GM12878 (cell line): Measurements from ENCODE around the gene CHRNA5. TPM values are rescaled to one million over a fixed set of nuclear protein-coding genes. Genes with fewer than 3 reads are reported as not detected.
"Not testable (repeated sequence)": the region's sequence is repeated elsewhere in the genome, so short reads cannot be mapped to it uniquely, and the experiment has no call there.

Experiments
- ATAC-seq: fragments of 200-7000 bp; cut with Tn5 transposase; 3 replicates; pipeline ENCODE4 v1.9.1; 2020; ENCODE audit warnings: mild to moderate bottlenecking, moderate library complexity
- BruUV-seq: library from RNA; stranded (reverse); fragments of 400-500 nt; replicated peaks from 2 replicates; lab custom pipeline; 2021; lab: Mats Ljungman, UMichigan
- CTCF ChIA-PET: fragments of 300-600 bp; sonication (Branson Sonifier 250); formaldehyde crosslinking; extraction: SDS; loops from one replicate; lab custom pipeline; 2021; ENCODE audit warnings: inconsistent platforms; lab: Yijun Ruan, JAX
- POLR2A ChIA-PET: fragments of 350-600 bp; formaldehyde crosslinking; extraction: SDS; loops from one replicate; lab custom pipeline; 2021; ENCODE audit warnings: inconsistent platforms; lab: Charles Lee
- RAD21 ChIA-PET: fragments of 300-600 bp; sonication (Branson Sonifier 250); formaldehyde crosslinking; loops from one replicate; lab custom pipeline; 2023; ENCODE audit warnings: antibody characterized with exemption; ENCODE audit not compliant: unreplicated experiment; lab: Charles Lee
- SMC1A ChIA-PET: fragments of 300-600 bp; sonication (Branson Sonifier 250); formaldehyde crosslinking; loops from one replicate; lab custom pipeline; 2023; ENCODE audit not compliant: unreplicated experiment, uncharacterized antibody; lab: Charles Lee
- DNase-seq: peaks from one replicate; pipeline ENCODE4 v3.0.0-alpha.2; 2011; ENCODE audit warnings: low read depth, low spot score
- FAIRE-seq: peaks from 3 replicates; lab custom pipeline; 2011; peaks lifted over from hg19 to GRCh38; lab: Jason Lieb, UNC
- H2AFZ ChIP-seq: 2 replicates; pipeline ENCODE4 v1.6.0; 2011; ENCODE audit warnings: low read depth, low read length, control low read depth; ENCODE audit not compliant: control insufficient read depth
- H3K27ac ChIP-seq: 2 replicates; pipeline ENCODE4 v1.5.1; 2011; ENCODE audit warnings: control low read depth; ENCODE audit not compliant: control insufficient read depth, insufficient read depth
- H3K27me3 ChIP-seq, 2 experiments: replicated peaks in 1 of 2; 2 replicates each; pipeline versions ENCODE4 v1.6.0 to v1.6.1; 2011; ENCODE audit warnings: low read length in 1 of 2; ENCODE audit not compliant: control insufficient read depth in 2 of 2, insufficient read depth in 2 of 2
- H3K36me3 ChIP-seq, 2 experiments: 2 replicates each; pipeline ENCODE4 v1.5.1; 2011; ENCODE audit warnings: low read length in 1 of 2; ENCODE audit not compliant: control insufficient read depth in 2 of 2, insufficient read depth in 2 of 2
- H3K4me1 ChIP-seq: 2 replicates; pipeline ENCODE4 v1.6.1; 2011; ENCODE audit warnings: mild to moderate bottlenecking, low read length, moderate library complexity, mixed read lengths; ENCODE audit not compliant: control insufficient read depth, insufficient read depth
- H3K4me2 ChIP-seq: 2 replicates; pipeline ENCODE4 v1.6.0; 2011; ENCODE audit warnings: control low read depth; ENCODE audit not compliant: control insufficient read depth, insufficient read depth
- H3K4me3 ChIP-seq: fragments of 200-600 bp; sonication (generic); 2 replicates; pipeline ENCODE4 v1.5.1; 2016
- H3K79me2 ChIP-seq: 2 replicates; pipeline ENCODE4 v1.6.0; 2011; ENCODE audit warnings: low read length; ENCODE audit not compliant: control insufficient read depth, insufficient read depth
- H3K9ac ChIP-seq: 2 replicates; pipeline ENCODE4 v1.8.0; 2011; ENCODE audit warnings: low read length, control low read depth, mixed read lengths; ENCODE audit not compliant: control insufficient read depth, insufficient read depth
- H3K9me3 ChIP-seq: replicated peaks from 3 replicates; pipeline ENCODE4 v1.5.1; 2011; ENCODE audit warnings: mild to moderate bottlenecking, low read length; ENCODE audit not compliant: control insufficient read depth, insufficient read depth
- H4K20me1 ChIP-seq: 2 replicates; pipeline ENCODE4 v1.6.0; 2011; ENCODE audit not compliant: control insufficient read depth, insufficient read depth
- BHLHE40 ChIP-seq, 2 experiments: fragments of 450-650 bp in 1 of 2; IDR thresholded peaks; 2 replicates each; pipeline ENCODE4 v1.6.1; 2011 to 2017; ENCODE audit warnings: low read depth in 2 of 2, borderline replicate concordance in 1 of 2, improper control_type of control experiment in 1 of 2, low read length in 1 of 2, mild to moderate bottlenecking in 1 of 2
- CHD4 ChIP-seq: fragments of 200-600 bp; sonication (generic); IDR thresholded peaks from 2 replicates; pipeline ENCODE4 v1.6.1; 2016; ENCODE audit warnings: mild to moderate bottlenecking
- CTCF ChIP-seq, 3 experiments: IDR thresholded peaks in 2 of 3; conservative IDR thresholded peaks in 1 of 3; 2 replicates each; pipeline ENCODE4 v1.5.1; 2011; ENCODE audit warnings: low read depth in 3 of 3, low read length in 3 of 3, mild to moderate bottlenecking in 3 of 3, control low read depth in 2 of 3, moderate library complexity in 2 of 3, inconsistent platforms in 1 of 3, mixed read lengths in 1 of 3; ENCODE audit not compliant: control insufficient read depth in 2 of 3, insufficient read depth in 1 of 3; ENCODE audit errors: extremely low read depth in 1 of 3
- KLF5 ChIP-seq: fragments of 450-650 bp; IDR thresholded peaks from 2 replicates; pipeline ENCODE4 v1.6.1; 2014; ENCODE audit warnings: mild to moderate bottlenecking; ENCODE audit not compliant: partially characterized antibody
- MEF2A ChIP-seq: IDR thresholded peaks from 2 replicates; pipeline ENCODE4 v1.6.1; 2011; ENCODE audit warnings: low read depth, mild to moderate bottlenecking, low read length, moderate library complexity; ENCODE audit not compliant: insufficient read depth
- NR2F1 ChIP-seq: fragments of 450-650 bp; conservative IDR thresholded peaks from 2 replicates; pipeline ENCODE4 v1.6.1; 2017; ENCODE audit warnings: mild to moderate bottlenecking
- NRF1 ChIP-seq: conservative IDR thresholded peaks from 2 replicates; pipeline ENCODE4 v1.6.1; 2011; ENCODE audit warnings: mild to moderate bottlenecking, low read depth, low read length, improper control_type of control experiment
- RFX5 ChIP-seq: IDR thresholded peaks from 2 replicates; pipeline ENCODE4 v1.6.1; 2011; ENCODE audit warnings: low read depth, low read length, improper control_type of control experiment
- SIX5 ChIP-seq: IDR thresholded peaks from 2 replicates; pipeline ENCODE4 v1.6.1; 2011; ENCODE audit warnings: mild to moderate bottlenecking, low read depth, low read length, moderate library complexity; ENCODE audit not compliant: severe bottlenecking
- SMC3 ChIP-seq: IDR thresholded peaks from 2 replicates; pipeline ENCODE4 v1.6.1; 2011; ENCODE audit warnings: low read length, improper control_type of control experiment, borderline replicate concordance
- TBL1XR1 ChIP-seq: IDR thresholded peaks from 2 replicates; pipeline ENCODE4 v1.6.1; 2012; ENCODE audit warnings: low read depth, low read length, improper control_type of control experiment
- WRNIP1 ChIP-seq: IDR thresholded peaks from 2 replicates; pipeline ENCODE4 v1.6.1; 2011; ENCODE audit warnings: low read depth, low read length, improper control_type of control experiment, borderline replicate concordance
- WGBS: methylation state at CpG from one replicate; pipeline ENCODE4 v1.1.6; 2016; ENCODE audit warnings: low lambda C conversion rate; ENCODE audit not compliant: insufficient replicate concordance, insufficient coverage; ENCODE audit errors: missing lambda C conversion rate; 5-methylcytosine and 5-hydroxymethylcytosine counted together
- in situ Hi-C: fragments of 300-500 bp; cut with MboI; formaldehyde crosslinking; loops from 9 replicates; pipeline ENCODE4 v1.14.3; 2018; ENCODE audit warnings: mixed read lengths
- intact Hi-C: fragments of 100-400 bp; cut with micrococcal nuclease; formaldehyde crosslinking; loops from one replicate; pipeline ENCODE4 v1.14.2; 2022; ENCODE audit not compliant: unreplicated experiment
- polyA plus RNA-seq, 11 experiments: library from polyadenylated mRNA; depleted of rRNA in 4 of 11; unstranded in 6 of 11; stranded (reverse) in 5 of 11; fragments of >200 nt; fragmentation: Nextera tagmentation in 4 of 11; fragmentation: Illumina TruSeq in 1 of 11; extraction: Ambion mirVana in 4 of 11; extraction: Trizol in 1 of 11; gene quantifications; 1 replicate in 1 of 11; 2 replicates in 10 of 11; pipeline versions ENCODE4 v1.2.1 to v1.2.3, GENCODE V29; 2011 to 2016; ENCODE audit warnings: inconsistent platforms in 2 of 11, missing spikeins in 2 of 11, low read depth in 1 of 11
- total RNA-seq, 4 experiments: library from RNA; depleted of rRNA in 3 of 4; stranded (reverse); fragments of >200 nt in 3 of 4; fragmentation: Illumina TruSeq in 1 of 4; extraction: Trizol in 1 of 4; gene quantifications; 2 replicates each; pipeline versions ENCODE4 v1.2.1 to v1.2.3, GENCODE V29; 2013 to 2021
- TF ChIP-seq, protein P1 (sequence below): IDR thresholded peaks from 2 replicates; pipeline ENCODE4 v1.6.1; 2011; ENCODE audit warnings: low read depth, low read length, improper control_type of control experiment, borderline replicate concordance

The CHRNA5 gene
- total and polyA plus RNA-seq, 10 of the 15 experiments (the other 5 are each of a cell fraction or from before 2014, with no cell fraction given) = 0.74 to 21.4 (median 12.7) TPM

DNA sequence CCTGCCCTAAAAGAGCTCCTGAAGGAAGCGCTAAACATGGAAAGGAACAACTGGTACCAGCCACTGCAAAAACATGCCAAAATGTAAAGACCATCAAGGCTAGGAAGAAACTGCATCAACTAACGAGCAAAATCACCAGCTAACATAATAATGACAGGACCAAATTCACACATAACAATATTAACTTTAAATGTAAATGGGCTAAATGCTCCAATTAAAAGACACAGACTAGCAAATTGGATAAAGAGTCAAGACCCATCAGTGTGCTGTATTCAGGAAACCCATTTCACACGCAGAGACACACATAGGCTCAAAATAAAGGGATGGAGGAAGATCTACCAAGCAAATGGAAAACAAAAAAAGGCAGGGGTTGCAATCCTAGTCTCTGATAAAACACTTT, 44.2 kb downstream of the CHRNA5 start:
- H3K36me3 ChIP-seq, ATAC-seq, H3K4me2 ChIP-seq, DNase-seq, H3K9ac ChIP-seq, CTCF ChIA-PET, FAIRE-seq, BruUV-seq, SMC1A ChIA-PET, intact Hi-C loops, H4K20me1 ChIP-seq, H3K27ac ChIP-seq, H2AFZ ChIP-seq, H3K4me1 ChIP-seq, H3K9me3 ChIP-seq, H3K27me3 ChIP-seq, RAD21 ChIA-PET, H3K4me3 ChIP-seq, H3K79me2 ChIP-seq, in situ Hi-C loops, POLR2A ChIA-PET: not testable (repeated sequence)
- WGBS = 35% methylated on average over 3 of the region's 3 CpGs

DNA sequence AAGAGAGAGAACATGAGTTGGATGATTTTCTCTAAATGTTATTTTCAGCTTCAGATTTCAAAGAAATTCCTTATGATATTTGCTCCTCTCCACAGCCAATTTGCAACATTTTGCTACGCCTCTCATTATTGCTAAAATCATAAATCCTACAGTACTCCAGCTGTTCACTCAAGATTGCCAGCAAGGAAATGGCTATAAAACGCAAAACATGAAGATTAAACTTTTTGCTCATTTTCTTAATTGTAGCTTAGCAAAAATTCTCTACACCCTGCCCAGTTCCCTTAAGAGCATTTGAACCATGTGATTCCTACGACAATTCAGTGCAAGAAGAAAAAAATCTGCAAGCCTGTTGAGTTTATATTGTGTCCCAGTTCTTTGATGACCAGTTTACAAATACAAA, 48.7 kb downstream of the CHRNA5 start:
- no peak overlapping the region for H3K4me2 ChIP-seq
- H4K20me1 ChIP-seq = no peaks in the 10 kb centered on the region
- no peaks in the 10 kb centered on the region for H3K79me2 ChIP-seq
- H3K27ac ChIP-seq = no peak overlapping the region
- in situ Hi-C loops (no loop called here), intact Hi-C loops (no loop called here)
- H3K27me3 ChIP-seq = peaks cover 0 to 4% of the 10 kb centered on the region in 2 experiments; a peak in 2 of 4 replicates
- no peak for DNase-seq
- FAIRE-seq = no peak
- no peak overlapping the region for H3K9ac ChIP-seq
- H2AFZ ChIP-seq = no peak overlapping the region
- no peaks in the 10 kb centered on the region for H3K36me3 ChIP-seq
- no peaks in the 10 kb centered on the region for H3K9me3 ChIP-seq
- CTCF ChIA-PET = interaction anchor here (0.6 to 1.3 kb wide), 4 partner anchors 24 to 314 kb away, joined by 3 to 4 read pairs (median 4); partner anchors contain the start of gene SKIC8
- H3K4me1 ChIP-seq = no peaks in the 10 kb centered on the region
- H3K4me3 ChIP-seq = no peak overlapping the region
- TF ChIP-seq MEF2A (no peak), CTCF (IDR thresholded peaks at IDR 0.05 in 2 of 3, conservative IDR thresholded peaks at IDR 0.05 in 1 of 3; ENCODE audit: control insufficient read depth in 2 of 3, extremely low read depth in 1 of 3, insufficient read depth in 1 of 3, low read depth in 3 of 3, low read length in 3 of 3) (no peak), SIX5 (no peak), NR2F1 (no peak), KLF5 (no peak), CHD4 (no peak), BHLHE40 (IDR thresholded peaks at IDR 0.05; ENCODE audit: borderline replicate concordance in 1 of 2, low read depth in 2 of 2, low read length in 1 of 2) (no peak), SMC3 (no peak), WRNIP1 (no peak), NRF1 (no peak), TBL1XR1 (no peak), RFX5 (no peak)
- TF ChIP-seq, protein P1, sequence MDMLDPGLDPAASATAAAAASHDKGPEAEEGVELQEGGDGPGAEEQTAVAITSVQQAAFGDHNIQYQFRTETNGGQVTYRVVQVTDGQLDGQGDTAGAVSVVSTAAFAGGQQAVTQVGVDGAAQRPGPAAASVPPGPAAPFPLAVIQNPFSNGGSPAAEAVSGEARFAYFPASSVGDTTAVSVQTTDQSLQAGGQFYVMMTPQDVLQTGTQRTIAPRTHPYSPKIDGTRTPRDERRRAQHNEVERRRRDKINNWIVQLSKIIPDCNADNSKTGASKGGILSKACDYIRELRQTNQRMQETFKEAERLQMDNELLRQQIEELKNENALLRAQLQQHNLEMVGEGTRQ = no peak
- BruUV-seq = no TSS peak
- no peak for ATAC-seq
- SMC1A ChIA-PET = interaction anchor here (1.1 kb wide), 1 partner anchor 10 kb away, joined by 3 read pairs; no protein-coding TSS in a partner anchor
- POLR2A ChIA-PET = no interaction called here
- RAD21 ChIA-PET = no interaction called here
- WGBS = 30% methylated on average over 3 of the region's 3 CpGs
